ENCODE results near the gene WNT3A.

The WNT3A gene

DNA sequence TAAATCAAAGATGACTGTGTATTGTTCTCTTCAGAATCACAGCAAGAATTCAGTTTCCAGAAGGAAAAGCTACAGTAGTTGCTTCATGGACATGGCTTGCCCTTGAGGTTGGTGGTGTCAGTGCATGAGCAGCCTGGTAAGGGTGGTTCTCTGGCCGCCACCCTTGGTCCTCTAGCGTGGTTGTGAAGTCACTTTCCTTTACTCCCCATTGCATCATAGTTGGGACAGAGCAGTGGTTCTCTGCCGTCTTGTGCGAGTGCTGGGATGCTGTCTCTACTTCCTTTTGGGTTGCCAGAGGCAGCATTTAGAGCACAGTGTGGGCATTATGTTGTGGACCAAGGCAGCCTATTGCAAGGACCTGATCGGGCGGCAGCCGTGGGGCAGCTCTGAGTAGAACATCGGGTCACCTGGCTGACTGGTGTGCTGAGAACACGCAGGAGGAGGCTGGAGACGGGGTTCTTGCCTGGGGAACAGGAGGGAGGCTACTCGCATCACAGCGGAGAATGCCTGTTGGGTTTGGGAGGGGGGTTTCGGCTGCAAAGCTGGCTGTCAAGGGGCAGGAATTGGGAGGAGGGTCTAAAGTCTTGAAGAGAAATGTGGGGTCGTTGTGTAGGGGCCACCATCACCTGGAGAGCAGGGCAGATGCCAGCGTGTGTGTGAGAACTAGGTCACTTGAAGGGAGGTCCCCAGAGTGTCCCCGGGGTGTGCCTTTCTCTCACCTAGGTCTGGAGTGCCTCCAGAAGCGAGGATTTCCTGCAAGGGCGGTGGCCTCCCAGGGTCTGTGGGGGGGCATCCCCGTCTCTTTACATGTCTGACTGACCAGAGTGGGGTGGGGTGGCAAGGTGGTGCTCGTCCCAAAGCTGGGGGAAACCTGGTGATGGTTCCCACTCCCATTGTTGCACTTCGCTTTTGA, 82.0 kb downstream of the WNT3A start:
- DNase-seq: peak; percentile 58

DNA sequence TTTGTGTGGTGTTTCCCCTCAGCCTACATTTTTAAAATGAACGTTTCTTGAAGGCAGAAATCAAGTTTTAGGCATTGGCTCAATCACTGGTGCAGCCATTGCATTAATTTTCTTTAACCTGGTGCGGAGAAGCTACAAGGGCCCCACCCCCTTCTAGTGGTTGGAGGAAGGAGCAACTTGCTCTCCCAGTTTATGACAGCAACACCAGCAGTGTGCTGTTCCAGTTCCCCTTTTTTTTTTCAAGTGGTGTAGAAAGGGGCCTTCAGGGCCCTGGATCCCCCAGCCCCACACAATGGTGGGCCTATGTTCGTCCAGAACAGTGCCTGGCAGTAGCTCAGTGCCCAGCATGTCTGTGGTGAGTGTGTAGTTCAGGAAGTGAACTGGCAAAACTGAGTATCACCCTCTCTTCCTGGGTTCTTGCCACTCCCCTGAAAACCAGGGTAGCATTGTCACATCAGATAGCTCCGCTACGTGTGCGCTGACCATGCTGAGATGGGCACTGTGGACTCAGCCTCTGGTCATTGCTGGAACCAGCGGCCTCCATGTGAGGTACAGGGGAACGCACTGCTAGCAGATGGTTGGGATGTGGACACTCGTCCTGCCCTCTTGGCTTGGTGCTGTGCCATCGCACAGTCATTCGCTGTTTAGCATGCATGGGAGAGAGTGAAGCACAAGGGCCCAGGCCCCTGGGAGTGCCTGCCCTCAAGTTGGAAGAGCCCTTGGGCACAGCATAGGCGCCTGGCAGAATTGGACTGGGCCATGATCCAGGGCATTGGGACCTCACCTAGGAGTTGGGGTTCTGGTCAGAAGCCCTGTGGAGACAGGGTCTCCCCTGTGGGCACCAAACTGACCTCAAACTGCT, 83.0 kb downstream of the WNT3A start:
- no peak for DNase-seq

DNA sequence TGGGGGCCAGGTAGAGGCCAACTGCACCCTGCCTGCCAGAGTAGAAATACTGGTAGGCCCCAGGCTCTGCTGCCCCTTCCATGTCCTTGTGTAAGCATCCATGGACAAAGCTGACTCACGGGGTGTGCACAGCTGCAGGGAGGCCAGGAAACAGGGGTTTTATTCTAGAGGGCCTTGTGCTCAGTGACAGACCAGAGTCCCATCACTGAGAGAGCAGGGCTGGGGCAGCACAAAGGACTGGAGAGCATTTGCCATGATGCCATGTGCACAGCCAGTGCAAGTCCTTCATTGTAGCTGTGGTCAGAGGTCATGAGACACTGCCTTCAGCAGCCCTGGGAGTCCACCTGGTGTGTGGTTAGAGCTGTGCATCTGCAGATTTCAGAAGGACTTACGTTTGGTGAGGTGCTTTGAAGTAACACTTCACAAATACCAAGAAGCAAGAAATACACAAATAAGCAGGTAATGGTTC, 83.8 kb downstream of the WNT3A start:
- no peak for DNase-seq

DNA sequence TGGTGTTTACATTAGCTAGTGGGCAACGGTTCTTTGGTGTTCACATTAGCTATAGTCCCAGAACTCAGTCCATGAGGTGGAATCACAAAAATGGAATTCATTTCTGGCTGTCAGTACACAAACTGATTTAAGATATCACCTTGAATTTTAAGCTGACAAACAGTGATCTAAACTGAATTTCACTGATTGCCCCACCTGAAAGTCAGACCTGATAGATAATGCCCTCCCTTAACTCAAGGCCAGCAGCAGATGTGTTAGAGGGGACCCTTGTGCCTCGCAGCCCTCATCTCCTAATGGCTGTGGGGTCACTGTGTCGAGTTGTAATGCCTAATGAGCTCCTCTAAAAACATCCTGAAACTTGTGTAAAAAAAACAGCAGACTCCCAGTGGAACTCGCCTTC, 84.3 kb downstream of the WNT3A start:
- no peak for DNase-seq

DNA sequence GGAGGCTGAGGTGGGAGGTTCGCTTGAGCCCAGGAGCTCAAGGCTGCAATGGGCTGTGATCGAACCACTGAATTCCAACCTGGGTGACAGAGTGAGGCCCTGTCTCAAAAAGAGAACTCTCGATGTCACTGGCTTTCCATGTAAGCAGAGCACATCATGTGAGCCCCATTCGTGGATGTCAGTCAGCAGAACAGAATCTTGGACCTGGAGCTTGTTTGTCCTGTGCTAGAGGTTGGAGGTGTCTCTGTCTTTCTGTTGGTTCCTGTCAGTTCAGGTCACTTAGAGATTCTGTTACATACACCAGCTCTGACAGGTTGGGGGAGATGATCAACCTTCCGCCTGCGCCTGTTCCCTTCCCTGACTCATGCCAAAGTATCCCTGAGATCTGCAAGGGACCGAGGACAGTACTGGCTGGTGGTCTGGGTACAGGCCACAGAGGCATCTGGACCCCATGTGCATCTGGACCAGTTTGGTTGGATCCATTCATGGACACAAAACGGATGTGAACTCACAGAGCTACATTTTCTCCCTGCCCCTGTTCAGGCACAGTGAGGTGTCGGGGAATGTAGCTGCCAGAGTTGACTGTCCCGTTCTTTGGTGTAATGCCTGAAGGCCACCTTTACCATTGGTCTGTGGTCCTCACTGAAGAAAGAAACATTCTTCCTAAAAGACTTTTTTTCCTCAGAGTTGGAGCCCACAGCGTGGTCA, 85.7 kb downstream of the WNT3A start:
- DNase-seq: no peak

DNA sequence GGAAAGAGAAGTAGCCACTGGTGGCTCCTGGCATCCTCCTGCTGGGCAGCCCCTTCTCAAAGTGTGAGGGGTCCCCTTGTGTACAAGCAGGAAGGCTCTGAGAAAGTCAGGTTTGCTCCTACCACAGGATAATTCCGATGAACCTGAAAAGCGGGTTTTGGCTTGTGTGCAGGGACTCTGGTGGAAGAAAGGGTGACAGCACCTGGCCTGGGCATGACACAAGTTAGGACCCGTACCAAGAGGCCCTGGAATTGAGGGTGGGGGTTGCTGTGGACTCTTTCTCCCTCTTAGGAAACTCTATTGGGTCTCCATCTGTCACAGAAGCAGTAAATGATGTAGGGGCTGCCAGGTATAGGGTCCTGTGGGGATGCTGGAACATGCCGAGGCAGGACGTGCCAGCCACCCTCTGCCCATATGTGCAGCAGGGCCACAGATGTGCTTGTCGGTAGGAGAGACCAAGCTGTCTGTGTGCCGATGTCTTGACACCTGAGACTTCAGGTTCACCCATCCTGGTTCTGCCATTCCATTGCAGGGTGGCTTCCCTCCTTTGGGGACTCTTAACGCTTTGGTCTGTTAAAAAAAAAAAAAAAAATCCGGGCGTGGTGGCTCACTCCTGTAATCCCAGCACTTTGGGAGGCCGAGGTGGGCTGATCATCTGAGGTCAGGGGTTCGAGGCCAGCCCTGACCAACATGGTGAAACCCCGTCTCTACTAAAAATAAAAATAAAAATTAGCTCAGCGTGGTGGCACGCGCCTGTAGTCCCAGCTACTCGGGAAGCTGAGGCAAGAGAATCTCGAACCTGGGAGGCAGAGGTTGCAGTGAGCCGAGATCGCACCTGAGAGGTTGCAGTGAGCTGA, 86.5 kb downstream of the WNT3A start:
- peak; percentile 7 for DNase-seq

DNA sequence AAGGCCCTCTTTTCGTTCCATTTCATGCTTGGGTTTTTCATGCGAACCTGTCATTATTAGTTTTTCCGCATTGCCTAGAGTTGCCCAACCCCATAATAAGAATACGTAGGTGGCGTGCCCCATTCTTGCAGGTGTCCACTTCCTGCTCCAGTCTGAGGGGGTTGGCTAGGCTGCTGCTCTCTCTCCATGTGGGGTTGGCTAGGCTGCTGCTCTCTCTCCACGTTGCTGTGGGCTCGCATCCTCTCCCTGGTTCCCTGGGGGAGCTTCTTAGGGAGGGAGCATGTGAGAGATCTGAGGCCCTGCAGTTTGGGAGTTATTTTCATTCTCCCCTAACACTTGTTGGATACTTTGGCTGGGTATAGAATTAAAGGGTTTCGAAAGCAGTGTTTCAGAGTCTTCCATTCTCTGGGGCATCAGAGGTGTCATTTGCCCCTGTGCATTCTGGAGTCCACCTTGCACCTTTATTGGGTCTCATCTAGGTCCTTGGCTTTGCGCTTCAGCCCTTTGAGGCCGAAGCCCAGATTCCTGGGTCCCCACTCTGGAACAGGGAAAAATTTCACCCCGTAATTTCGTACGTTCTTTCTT, 87.7 kb downstream of the WNT3A start:
- DNase-seq: peak; percentile 12

DNA sequence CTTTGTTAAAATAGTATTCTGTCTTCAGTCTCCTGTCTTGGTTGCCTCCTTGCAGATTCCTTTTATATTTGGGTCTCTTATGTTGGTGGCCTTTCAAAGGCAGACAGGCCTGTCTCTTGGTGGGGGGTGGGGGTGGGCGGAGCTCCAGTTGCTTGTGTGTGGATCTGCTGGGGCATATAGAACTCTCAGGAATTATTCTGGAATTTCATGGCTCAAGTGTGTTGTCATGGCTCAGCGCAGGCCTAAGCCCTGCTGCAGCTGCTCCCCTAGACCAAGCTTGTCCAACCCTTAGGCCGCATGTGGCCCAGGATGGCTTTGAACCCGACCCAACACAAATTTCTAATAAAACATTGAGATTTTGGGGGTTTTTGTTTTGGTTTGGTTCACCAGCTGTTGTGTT, 88.4 kb downstream of the WNT3A start:
- DNase-seq: no peak

DNA sequence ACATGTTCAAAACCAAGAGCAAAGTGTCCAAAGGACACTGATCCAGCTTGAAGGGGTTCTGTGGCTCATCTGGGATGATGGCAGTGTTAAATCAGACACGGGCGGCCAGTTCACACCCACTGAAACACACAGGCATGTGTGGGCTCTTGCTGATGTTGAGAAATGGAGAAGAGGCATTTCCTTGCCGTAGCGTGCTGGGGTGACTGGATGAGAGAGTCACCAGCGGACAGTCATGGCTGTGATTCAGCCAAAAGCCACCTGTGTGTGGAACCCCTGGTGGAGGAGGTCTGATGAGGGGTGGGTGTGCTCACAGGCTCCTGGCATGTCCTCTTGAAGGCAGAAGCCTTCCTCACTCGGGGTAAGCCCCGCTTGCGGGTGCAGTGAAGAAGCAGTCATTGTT, 89.1 kb downstream of the WNT3A start:
- DNase-seq: peak; percentile 15

DNA sequence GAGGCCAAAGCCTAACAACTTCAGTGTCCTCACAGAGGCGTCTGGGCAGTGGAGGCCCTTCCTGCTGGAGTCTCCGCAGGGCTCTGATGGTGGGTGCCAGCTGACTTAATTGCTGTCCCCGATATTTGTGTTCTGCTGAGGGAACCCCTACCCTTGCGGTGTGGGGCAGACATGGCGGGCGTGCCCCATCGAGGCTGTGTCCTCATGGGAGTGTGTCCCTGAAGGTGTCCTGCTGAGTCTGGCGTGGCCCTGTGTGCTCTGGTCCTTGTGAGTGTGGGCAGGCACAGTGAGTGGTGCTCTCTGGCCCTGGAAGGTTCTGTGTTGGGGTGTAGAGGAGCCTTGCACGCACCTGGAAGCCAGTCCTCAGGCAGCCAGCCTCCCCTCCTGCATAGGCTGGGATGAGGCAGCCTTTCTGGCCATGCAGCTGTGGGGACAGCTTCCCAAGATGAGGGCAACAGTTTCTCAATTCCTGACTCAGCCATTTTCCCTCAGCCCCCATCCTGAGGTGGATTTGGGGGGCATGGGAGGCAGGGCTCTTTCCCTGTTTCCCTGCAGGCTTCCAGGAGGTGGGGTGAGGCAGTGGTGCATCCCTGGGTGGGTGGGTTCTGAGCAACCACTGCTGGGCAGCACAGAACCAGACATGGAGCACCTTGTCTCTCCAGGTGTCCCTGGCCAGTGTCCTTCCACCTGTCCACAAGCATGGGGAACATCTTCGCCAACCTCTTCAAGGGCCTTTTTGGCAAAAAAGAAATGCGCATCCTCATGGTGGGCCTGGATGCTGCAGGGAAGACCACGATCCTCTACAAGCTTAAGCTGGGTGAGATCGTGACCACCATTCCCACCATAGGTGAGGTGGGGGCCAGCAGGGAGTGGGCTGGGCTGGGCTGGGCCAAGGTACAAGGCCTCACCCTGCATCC, 89.9 kb downstream of the WNT3A start:
- DNase-seq: peak; percentile 12

DNA sequence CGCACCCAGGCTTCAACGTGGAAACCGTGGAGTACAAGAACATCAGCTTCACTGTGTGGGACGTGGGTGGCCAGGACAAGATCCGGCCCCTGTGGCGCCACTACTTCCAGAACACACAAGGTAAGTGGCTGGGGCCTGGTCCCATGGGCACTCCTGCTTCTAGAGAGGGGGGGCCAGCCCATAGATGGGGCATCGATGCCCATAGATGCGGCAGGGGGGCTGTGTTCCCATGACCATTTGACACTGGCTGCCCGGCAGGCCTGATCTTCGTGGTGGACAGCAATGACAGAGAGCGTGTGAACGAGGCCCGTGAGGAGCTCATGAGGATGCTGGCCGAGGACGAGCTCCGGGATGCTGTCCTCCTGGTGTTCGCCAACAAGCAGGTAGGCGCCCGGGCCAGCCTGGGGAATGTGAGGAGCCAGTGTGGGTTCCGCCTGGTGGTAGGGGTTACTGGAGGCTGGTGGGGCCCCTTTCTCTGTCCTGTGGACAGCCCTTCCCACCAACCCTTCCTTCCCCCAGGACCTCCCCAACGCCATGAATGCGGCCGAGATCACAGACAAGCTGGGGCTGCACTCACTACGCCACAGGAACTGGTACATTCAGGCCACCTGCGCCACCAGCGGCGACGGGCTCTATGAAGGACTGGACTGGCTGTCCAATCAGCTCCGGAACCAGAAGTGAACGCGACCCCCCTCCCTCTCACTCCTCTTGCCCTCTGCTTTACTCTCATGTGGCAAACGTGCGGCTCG, 90.7 kb downstream of the WNT3A start:
- peak; percentile 15 for DNase-seq

DNA sequence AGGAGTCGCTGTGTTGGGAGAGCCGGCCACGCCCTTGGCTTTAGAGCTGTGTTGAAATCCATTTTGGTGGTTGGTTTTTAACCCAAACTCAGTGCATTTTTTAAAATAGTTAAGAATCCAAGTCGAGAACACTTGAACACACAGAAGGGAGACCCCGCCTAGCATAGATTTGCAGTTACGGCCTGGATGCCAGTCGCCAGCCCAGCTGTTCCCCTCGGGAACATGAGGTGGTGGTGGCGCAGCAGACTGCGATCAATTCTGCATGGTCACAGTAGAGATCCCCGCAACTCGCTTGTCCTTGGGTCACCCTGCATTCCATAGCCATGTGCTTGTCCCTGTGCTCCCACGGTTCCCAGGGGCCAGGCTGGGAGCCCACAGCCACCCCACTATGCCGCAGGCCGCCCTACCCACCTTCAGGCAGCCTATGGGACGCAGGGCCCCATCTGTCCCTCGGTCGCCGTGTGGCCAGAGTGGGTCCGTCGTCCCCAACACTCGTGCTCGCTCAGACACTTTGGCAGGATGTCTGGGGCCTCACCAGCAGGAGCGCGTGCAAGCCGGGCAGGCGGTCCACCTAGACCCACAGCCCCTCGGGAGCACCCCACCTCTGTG, 91.6 kb downstream of the WNT3A start:
- DNase-seq: peak; percentile 6

DNA sequence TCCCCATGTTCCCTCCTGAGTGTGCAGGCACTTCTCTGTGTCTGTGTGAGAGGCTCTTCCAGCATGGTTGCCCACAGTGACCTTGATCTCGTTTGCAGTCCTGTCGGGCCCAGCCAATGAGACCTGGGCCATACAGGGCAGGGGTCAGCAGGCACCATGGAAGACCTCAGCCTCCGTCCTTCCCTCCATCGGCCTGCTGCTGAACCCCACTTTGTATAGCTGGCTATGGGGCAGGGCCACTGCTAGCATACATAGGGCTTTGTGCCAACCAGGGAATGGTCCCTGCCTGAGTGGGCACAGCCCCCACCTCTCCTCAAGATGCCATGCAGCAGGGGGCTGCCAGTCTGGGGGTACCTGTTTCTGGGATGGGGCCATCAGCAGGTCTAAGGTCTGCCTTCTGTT, 92.5 kb downstream of the WNT3A start:
- peak; percentile 11 for DNase-seq

DNA sequence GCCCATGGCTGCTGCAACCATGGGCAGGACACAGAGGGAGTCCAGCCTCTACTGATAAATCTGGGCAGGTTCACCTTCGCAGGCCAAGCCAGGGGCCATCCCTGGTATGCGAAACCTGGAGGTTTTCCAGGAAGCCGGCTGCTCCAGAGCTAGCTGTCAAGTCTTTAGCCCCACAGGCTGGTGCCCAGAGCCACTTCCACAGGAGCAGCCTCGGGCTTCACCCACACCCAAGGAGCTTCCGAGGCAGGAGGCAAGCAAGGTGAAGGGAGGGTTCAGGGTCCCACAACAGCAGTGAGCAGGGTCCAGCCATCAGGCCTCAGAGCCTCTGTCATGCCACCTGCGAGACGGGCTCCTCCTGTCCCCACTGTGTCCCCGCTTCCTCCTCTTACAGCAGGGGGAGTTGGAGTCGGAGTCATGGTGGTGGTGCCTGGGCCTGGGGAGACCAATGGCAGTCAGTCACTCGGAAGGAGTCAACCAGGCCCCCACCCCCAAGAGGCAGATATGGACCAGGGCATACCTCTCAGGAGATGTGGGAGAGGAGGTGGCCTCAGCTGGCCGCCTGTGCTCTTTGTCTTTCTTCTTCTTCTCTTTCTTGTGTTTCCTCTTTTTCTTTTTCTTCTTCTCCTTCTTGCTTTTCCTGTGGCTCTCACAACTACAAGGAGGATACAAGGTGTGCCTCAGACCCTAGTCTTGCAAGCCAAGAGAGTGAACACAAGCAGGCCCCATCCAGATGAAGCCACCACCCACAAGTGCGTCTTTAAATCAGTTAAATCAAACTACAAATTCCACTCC, 94.2 kb downstream of the WNT3A start:
- DNase-seq: peak; percentile 16

DNA sequence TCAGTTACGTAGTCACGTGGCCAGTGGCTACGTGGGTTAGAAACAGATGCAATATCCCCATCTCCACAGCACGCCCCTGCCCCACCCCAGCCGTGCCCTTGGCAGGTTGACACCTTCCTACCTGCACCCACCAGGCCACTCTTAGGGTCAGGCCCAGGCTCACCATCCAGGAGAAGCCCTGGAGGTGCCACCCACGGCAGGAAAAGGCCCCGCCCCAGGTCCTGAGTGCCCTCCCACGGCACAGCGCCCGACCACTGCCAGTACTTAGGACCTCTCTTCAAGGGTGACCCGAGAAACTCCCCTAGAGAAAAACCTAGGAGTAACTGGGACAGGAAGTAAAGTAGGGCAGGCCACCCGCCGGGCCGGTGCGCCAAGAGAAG, 94.8 kb downstream of the WNT3A start:
- peak; percentile 17 for DNase-seq

DNA sequence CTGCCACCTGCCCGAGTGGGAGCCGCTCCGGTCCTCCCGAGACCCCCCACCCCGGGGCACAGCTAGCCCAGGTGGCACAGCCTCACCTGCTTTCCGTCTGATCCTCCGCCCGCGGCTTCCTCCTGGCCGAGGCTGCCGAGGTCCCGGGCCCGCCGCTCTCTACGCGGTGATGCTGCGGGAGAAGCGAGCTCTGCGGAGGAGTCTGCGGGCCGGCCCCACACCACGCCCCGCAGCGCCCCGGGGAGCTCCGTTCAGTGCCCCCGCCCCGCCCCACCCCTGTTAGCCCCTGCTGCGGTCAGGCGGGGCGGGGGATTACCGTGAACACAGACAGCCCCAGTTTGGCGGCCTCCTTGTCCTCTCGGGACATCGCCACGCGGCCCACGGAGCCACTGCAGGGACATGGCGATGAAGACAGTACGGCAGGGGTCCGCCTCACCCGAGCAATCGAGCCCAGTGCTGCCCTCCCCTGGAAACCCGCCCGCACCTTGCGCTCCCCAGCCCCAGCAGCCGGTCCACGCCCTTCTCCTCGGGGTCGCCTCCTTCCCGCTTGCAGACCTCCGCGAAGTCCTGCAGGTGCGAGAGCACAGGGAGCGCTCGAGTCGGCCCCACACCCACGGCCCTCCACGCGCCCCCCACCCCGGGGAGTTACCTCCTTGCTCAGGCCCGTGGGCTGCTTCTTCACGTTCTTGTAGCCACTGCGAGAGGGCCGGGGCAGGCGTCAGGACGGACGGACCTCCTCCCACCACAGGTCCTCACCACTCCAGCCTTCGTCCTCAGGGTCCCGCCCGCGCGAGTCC, 95.4 kb downstream of the WNT3A start:
- DNase-seq: peak; percentile 65

DNA sequence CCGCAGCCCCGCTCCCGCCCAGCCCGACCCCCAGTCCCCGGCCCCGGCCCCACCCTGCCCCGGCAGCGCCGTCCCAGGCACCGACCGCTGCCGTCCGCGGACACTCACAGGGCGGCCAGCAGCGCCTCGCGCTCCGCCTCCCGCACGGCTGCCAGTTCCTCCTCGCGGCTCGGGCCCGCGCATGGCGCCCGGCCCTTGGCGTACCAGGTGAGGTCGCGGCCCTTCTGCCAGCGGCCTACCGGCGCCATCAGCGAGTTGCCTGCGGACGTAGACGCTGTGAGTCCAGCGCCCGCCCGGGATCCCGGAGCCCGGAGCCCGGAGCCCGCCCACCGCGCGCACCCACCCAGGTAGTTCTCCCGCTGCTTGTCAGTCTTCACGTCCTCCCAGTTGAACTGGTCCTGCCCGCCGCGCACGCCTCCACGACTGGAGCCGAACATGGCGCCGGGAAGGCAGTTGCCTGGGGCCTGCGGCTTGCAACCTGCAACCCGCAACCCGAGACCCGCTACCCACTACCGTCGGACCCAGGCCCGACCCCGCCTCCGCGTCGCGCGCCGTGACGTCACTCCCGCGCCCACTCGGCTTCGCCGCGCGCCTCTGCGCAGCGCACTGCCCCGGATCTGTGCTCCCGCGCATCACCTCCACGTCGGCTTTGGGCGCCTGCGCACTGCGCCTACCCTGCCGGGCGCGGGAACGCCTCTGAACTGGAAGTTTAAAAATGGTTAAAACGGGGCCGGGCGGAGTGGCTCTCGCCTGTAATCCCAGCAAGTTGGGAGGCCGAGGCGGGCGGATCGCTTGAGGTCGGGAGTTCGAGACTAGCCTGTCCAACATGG, 96.2 kb downstream of the WNT3A start, which contains the start of gene C1orf35:
TSS of gene C1orf35 (minus strand) at position 535 of the 830 bp plus-strand sequence. CDS start at position 437, 98 bp downstream.
- peak; percentile 93 for DNase-seq

All from CD4-positive, alpha-beta T cell treated with Interleukin-15 for 1 hour (primary cell).